Left lung (tissue), 10 donors: ENCODE measurements around the gene OIT3. TPM values are rescaled to one million over a fixed set of nuclear protein-coding genes. Genes with fewer than 3 reads are reported as not detected.

Experiments used
- ATAC-seq: fragments of 200-7000 bp; cut with Tn5 transposase; one replicate; pipeline ENCODE4 v1.9.1; 2020; ENCODE audit warnings: moderate library complexity
- DNase-seq, 4 donors: peaks; one replicate each; pipeline ENCODE4 v3.0.0-alpha.2; 2013 to 2020
- H3K27ac ChIP-seq, 2 donors: fragments of 200-600 bp; sonication (generic) in 1 of 2; one replicate each; pipeline versions ENCODE4 v1.5.0 to v1.8.0; 2020 to 2021
- H3K27me3 ChIP-seq, 2 donors: fragments of 200-600 bp; sonication (generic) in 1 of 2; one replicate each; pipeline versions ENCODE4 v1.5.0 to v1.8.0; 2020 to 2021
- H3K36me3 ChIP-seq, 2 donors: fragments of 200-600 bp; sonication (generic) in 1 of 2; one replicate each; pipeline versions ENCODE4 v1.5.0 to v1.8.0; 2020 to 2021
- H3K4me1 ChIP-seq, 2 donors: fragments of 200-600 bp; one replicate each; pipeline ENCODE4 v1.8.0; 2021
- H3K4me3 ChIP-seq, 2 donors: fragments of 200-600 bp; sonication (generic) in 1 of 2; one replicate each; pipeline versions ENCODE4 v1.5.0 to v1.8.0; 2020 to 2021; ENCODE audit warnings: mild to moderate bottlenecking in 1 of 2
- H3K9me3 ChIP-seq, 2 donors: fragments of 200-600 bp; sonication (generic) in 1 of 2; one replicate each; pipeline versions ENCODE4 v1.5.0 to v1.8.0; 2020 to 2021
- CTCF ChIP-seq, 2 donors: fragments of 200-600 bp; sonication (generic) in 1 of 2; IDR thresholded peaks; one replicate each; pipeline versions ENCODE4 v1.5.0 to v1.8.0; 2021; ENCODE audit warnings: antibody characterized with exemption in 2 of 2
- intact Hi-C, 2 donors: fragments of 100-400 bp; cut with DNase I; formaldehyde crosslinking; loops; one replicate each; pipeline versions ENCODE4 v1.11.2 to v1.14.2; 2022
- polyA plus RNA-seq, 6 donors: library from polyadenylated mRNA; unstranded; fragments of 120-200 nt; gene quantifications; one replicate each; pipeline ENCODE4 v1.2.1, GENCODE V29; 2013; ENCODE audit not compliant: insufficient read length in 6 of 6
- total RNA-seq, 2 donors: library from RNA; stranded (reverse); fragmentation: NEBNext Ultra II Directional; extraction: Animal tissue kit (Norgen Biotek cat#: 25700); gene quantifications; one replicate each; pipeline ENCODE4 v1.2.1, GENCODE V29; 2021
- donor health status: DM: no; HTN: yes; CAD: no.
- donor health status: DM: no; HTN: no; CAD: no.

Gene OIT3
- total and polyA plus RNA-seq, 8 donors: 0.21 to 1.4 (median 1.00) TPM; not detected in 1

GRCh38 chr10:72875250-72876055 lies 18.1 kb upstream of the OIT3 start:
- no peak overlapping the region for H3K4me3 ChIP-seq
- H3K27me3 ChIP-seq: no peaks in the 10 kb centered on the region
- H3K36me3 ChIP-seq: peaks cover 0 to 48% of the 10 kb centered on the region in 2 donors
- TF ChIP-seq CTCF (IDR thresholded peaks at IDR 0.05): peak in 1 of 2 donors; percentile 39
- ATAC-seq (peak; percentile 78), DNase-seq (peak in 1 of 4 donors; percentile 20)
- no peaks in the 10 kb centered on the region for H3K9me3 ChIP-seq
- no peaks in the 10 kb centered on the region for H3K4me1 ChIP-seq
- intact Hi-C loops: loop anchor here in 1 of 2 donors (10.0 kb wide), 1 partner anchor 511 kb away; no protein-coding TSS in a partner anchor
- no peak overlapping the region for H3K27ac ChIP-seq

GRCh38 chr10:72879245-72879644 lies 14.3 kb upstream of the OIT3 start:
- DNase-seq: no peak
- ATAC-seq: no peak
- peaks cover 0 to 28% of the 10 kb centered on the region in 2 donors for H3K36me3 ChIP-seq
- no peaks in the 10 kb centered on the region for H3K4me1 ChIP-seq
- H3K9me3 ChIP-seq: no peaks in the 10 kb centered on the region
- intact Hi-C loops: loop anchor here in 1 of 2 donors (10.0 kb wide), 1 partner anchor 514 kb away; no protein-coding TSS in a partner anchor
- no peak for TF ChIP-seq CTCF (IDR thresholded peaks at IDR 0.05)
- no peaks in the 10 kb centered on the region for H3K27me3 ChIP-seq
- no peak overlapping the region for H3K27ac ChIP-seq
- no peak overlapping the region for H3K4me3 ChIP-seq

DNA sequence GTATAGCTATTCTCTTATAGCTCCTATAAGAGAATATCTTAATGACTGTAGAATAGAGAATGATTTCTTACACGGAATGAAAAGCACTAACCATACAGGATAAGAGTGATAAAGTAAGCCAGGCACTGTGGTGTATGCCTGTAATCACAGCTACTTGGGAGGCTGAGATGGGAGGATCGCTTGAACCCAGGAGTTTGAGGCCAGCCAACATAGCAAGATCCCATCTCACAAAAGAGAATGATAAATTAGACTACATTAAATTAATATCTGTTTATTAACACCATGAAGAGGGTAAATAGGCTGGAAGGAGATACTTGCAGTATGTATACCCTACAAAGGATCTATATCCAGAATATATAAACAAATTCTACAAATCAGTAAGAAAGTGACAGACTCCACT lies 12.2 kb upstream of the OIT3 start:
- no peak overlapping the region for H3K27ac ChIP-seq
- TF ChIP-seq CTCF (IDR thresholded peaks at IDR 0.05): no peak
- intact Hi-C loops: no loop called here
- peaks cover 0 to under 1% of the 10 kb centered on the region in 2 donors for H3K4me1 ChIP-seq
- no peaks in the 10 kb centered on the region for H3K9me3 ChIP-seq
- H3K36me3 ChIP-seq: peaks cover 0 to 48% of the 10 kb centered on the region in 2 donors
- DNase-seq (no peak), ATAC-seq (no peak)
- H3K4me3 ChIP-seq: no peak overlapping the region
- H3K27me3 ChIP-seq: no peaks in the 10 kb centered on the region

GRCh38 chr10:72883861-72884260 lies 9.7 kb upstream of the OIT3 start:
- ATAC-seq (no peak), DNase-seq (no peak)
- no peak for TF ChIP-seq CTCF (IDR thresholded peaks at IDR 0.05)
- Histone ChIP-seq H3K4me3 (no peak overlapping the region), H3K9me3 (no peaks in the 10 kb centered on the region), H3K36me3 (peaks cover 0 to 56% of the 10 kb centered on the region in 2 donors), H3K27ac (no peak overlapping the region), H3K4me1 (peaks cover 0 to 13% of the 10 kb centered on the region in 2 donors), H3K27me3 (no peaks in the 10 kb centered on the region)
- intact Hi-C loops: no loop called here

- Histone ChIP-seq H3K27me3 (no peaks in the 10 kb centered on the region), H3K27ac (no peak overlapping the region), H3K4me1 (peaks cover 0 to 13% of the 10 kb centered on the region in 2 donors), H3K9me3 (no peaks in the 10 kb centered on the region), H3K4me3 (no peak overlapping the region), H3K36me3 (peaks cover 0 to 45% of the 10 kb centered on the region in 2 donors)
- no peak for TF ChIP-seq CTCF (IDR thresholded peaks at IDR 0.05)
- DNase-seq: no peak
- intact Hi-C loops: no loop called here
- ATAC-seq: no peak
Observed at GRCh38 chr10:72885953-72886352, 7.6 kb upstream of the OIT3 start.
